HCT116 (cell line): ENCODE measurements around the gene EPHA2. TPM values are rescaled to one million over a fixed set of nuclear protein-coding genes. Genes with fewer than 3 reads are reported as not detected.

ENCODE experiments used
- ATAC-seq: fragments of 200-7000 bp; cut with Tn5 transposase; 2 replicates; pipeline ENCODE4 v1.9.1; 2020; ENCODE audit warnings: mild to moderate bottlenecking, moderate library complexity
- BruUV-seq: library from RNA; stranded (reverse); fragments of 400-500 nt; replicated peaks from 2 replicates; lab custom pipeline; 2021; lab: Mats Ljungman, UMichigan
- CTCF ChIA-PET: fragments of 300-600 bp; sonication (Branson Sonifier 250); formaldehyde crosslinking; loops from one replicate; lab custom pipeline; 2021; ENCODE audit warnings: antibody characterized with exemption; lab: Charles Lee
- POLR2A ChIA-PET: fragments of 300-600, 350-600 bp; sonication (Branson Sonifier 250); formaldehyde crosslinking; loops from one replicate; lab custom pipeline; 2021; ENCODE audit warnings: antibody characterized with exemption; lab: Charles Lee
- RAD21 ChIA-PET, 2 experiments: fragments of 300-600 bp; sonication (Branson Sonifier 250); formaldehyde crosslinking; loops; one replicate each; lab custom pipeline; 2023; ENCODE audit warnings: low total read pairs in 2 of 2; ENCODE audit not compliant: uncharacterized antibody in 2 of 2, unreplicated experiment in 2 of 2, low non-redundant PET in 1 of 2; lab: Charles Lee
- DNase-seq: peaks from one replicate; pipeline ENCODE4 v3.0.0-alpha.2; 2010; ENCODE audit warnings: low read depth, low spot score
- H2AFZ ChIP-seq: fragments of 200-600 bp; shearing (Covaris generic), sonication (generic); 2 replicates; pipeline ENCODE4 v1.6.1; 2017; ENCODE audit warnings: low read depth, mixed run types, mixed read lengths, antibody characterized with exemption, low read length; ENCODE audit not compliant: poor library complexity, severe bottlenecking
- H3K27ac ChIP-seq: 2 replicates; pipeline ENCODE4 v1.5.1; 2012; ENCODE audit warnings: low read depth, low read length
- H3K27me3 ChIP-seq: fragments of 200-600 bp; sonication (generic); 2 replicates; pipeline ENCODE4 v1.6.1; 2016; ENCODE audit warnings: mixed run types, low read length, mixed read lengths; ENCODE audit not compliant: insufficient read depth
- H3K36me3 ChIP-seq, 2 experiments: fragments of 200-500 bp in 1 of 2; fragments of 200-600 bp in 1 of 2; sonication (Bioruptor generic) in 1 of 2; sonication (generic) in 1 of 2; 2 replicates each; pipeline versions ENCODE4 v1.5.1 to v1.6.1; 2014 to 2016; ENCODE audit warnings: low read length in 2 of 2, inconsistent platforms in 1 of 2, mixed read lengths in 1 of 2, mixed run types in 1 of 2; ENCODE audit not compliant: insufficient read depth in 2 of 2, control insufficient read depth in 1 of 2
- H3K4me1 ChIP-seq, 2 experiments: fragments of 200-600 bp in 1 of 2; sonication (generic) in 1 of 2; 2 replicates each; pipeline versions ENCODE4 v1.5.1 to v1.6.1; 2012 to 2017; ENCODE audit warnings: low read length in 2 of 2, inconsistent platforms in 1 of 2, mild to moderate bottlenecking in 1 of 2, mixed read lengths in 1 of 2, mixed run types in 1 of 2, moderate library complexity in 1 of 2; ENCODE audit not compliant: insufficient read depth in 2 of 2, control insufficient read depth in 1 of 2
- H3K4me2 ChIP-seq: fragments of 200-600 bp; sonication (generic); 2 replicates; pipeline ENCODE4 v1.6.1; 2017; ENCODE audit warnings: mixed run types, low read length, mixed read lengths
- H3K4me3 ChIP-seq, 2 experiments: fragments of 200-600 bp in 1 of 2; sonication (generic) in 1 of 2; replicated peaks in 1 of 2; 2 replicates each; pipeline ENCODE4 v1.5.1; 2011 to 2016; ENCODE audit warnings: low read length in 2 of 2, control low read depth in 1 of 2, low read depth in 1 of 2, mild to moderate bottlenecking in 1 of 2, mixed read lengths in 1 of 2, mixed run types in 1 of 2
- H3K79me2 ChIP-seq: fragments of 200-600 bp; sonication (generic); 2 replicates; pipeline ENCODE4 v1.6.1; 2017; ENCODE audit warnings: mild to moderate bottlenecking, mixed run types, low read length, moderate library complexity, mixed read lengths; ENCODE audit not compliant: insufficient read depth
- H3K9ac ChIP-seq: fragments of 200-600 bp; sonication (generic); 2 replicates; pipeline ENCODE4 v1.6.1; 2016; ENCODE audit warnings: low read length, mixed read lengths
- H3K9me2 ChIP-seq: fragments of 200-600 bp; sonication (generic), shearing (Covaris generic); 2 replicates; pipeline ENCODE4 v1.6.1; 2017; ENCODE audit warnings: mixed run types, mild to moderate bottlenecking, moderate library complexity; ENCODE audit not compliant: insufficient read depth
- H3K9me3 ChIP-seq, 2 experiments: fragments of 200-500 bp in 1 of 2; fragments of 200-600 bp in 1 of 2; sonication (Bioruptor generic) in 1 of 2; sonication (generic) in 1 of 2; 2 replicates each; pipeline ENCODE4 v1.6.1; 2014 to 2017; ENCODE audit warnings: low read length in 2 of 2, mixed read lengths in 2 of 2, inconsistent platforms in 1 of 2, low read depth in 1 of 2, mild to moderate bottlenecking in 1 of 2, mixed run types in 1 of 2, moderate library complexity in 1 of 2; ENCODE audit not compliant: control insufficient read depth in 1 of 2, insufficient read depth in 1 of 2
- H4K20me1 ChIP-seq: fragments of 200-600 bp; sonication (generic), shearing (Covaris generic); 2 replicates; pipeline ENCODE4 v1.6.1; 2017; ENCODE audit warnings: mixed run types, mild to moderate bottlenecking, moderate library complexity; ENCODE audit not compliant: insufficient read depth
- CTCF ChIP-seq, 3 experiments: fragments of 200-600 bp in 1 of 3; sonication (generic) in 1 of 3; IDR thresholded peaks in 2 of 3; conservative IDR thresholded peaks in 1 of 3; 2 replicates each; pipeline ENCODE4 v1.5.1; 2012 to 2017; ENCODE audit warnings: low read depth in 2 of 3, low read length in 2 of 3, antibody characterized with exemption in 1 of 3, borderline replicate concordance in 1 of 3, control low read depth in 1 of 3, mild to moderate bottlenecking in 1 of 3, mixed read lengths in 1 of 3, mixed run types in 1 of 3, moderate library complexity in 1 of 3; ENCODE audit not compliant: insufficient read depth in 1 of 3
- ELF1 ChIP-seq: IDR thresholded peaks from 2 replicates; pipeline ENCODE4 v1.6.1; 2012; ENCODE audit warnings: low read depth, borderline replicate concordance
- EZH2phosphoT487 ChIP-seq: fragments of 200-600 bp; IDR thresholded peaks from 2 replicates; pipeline ENCODE4 v1.6.1; 2018; ENCODE audit warnings: antibody characterized with exemption, borderline replicate concordance
- MAX ChIP-seq: IDR thresholded peaks from 2 replicates; pipeline ENCODE4 v1.6.1; 2012
- POLR2AphosphoS5 ChIP-seq: IDR thresholded peaks from 2 replicates; pipeline ENCODE4 v1.6.1; 2011; ENCODE audit warnings: mild to moderate bottlenecking, low read depth, low read length, moderate library complexity
- REST ChIP-seq: IDR thresholded peaks from 2 replicates; pipeline ENCODE4 v1.6.1; 2012; ENCODE audit warnings: low read depth
- SP1 ChIP-seq: IDR thresholded peaks from 2 replicates; pipeline ENCODE4 v1.6.1; 2012; ENCODE audit warnings: low read depth
- ZFX ChIP-seq: fragments of 450-650 bp; IDR thresholded peaks from 2 replicates; pipeline ENCODE4 v1.6.1; 2017
- ZNF274 ChIP-seq: fragments of 200-500 bp; sonication (Bioruptor generic); IDR thresholded peaks from 2 replicates; pipeline ENCODE4 v1.6.1; 2014; ENCODE audit warnings: mild to moderate bottlenecking, low read depth, low read length, inconsistent platforms
- intact Hi-C: fragments of 100-400 bp; cut with micrococcal nuclease; formaldehyde crosslinking; loops from 2 replicates; pipeline ENCODE4 v1.10.0; 2022
- total RNA-seq: library from RNA; stranded (reverse); gene quantifications from one replicate; pipeline ENCODE4 v1.2.1, GENCODE V29; 2021; ENCODE audit not compliant: unreplicated experiment

The EPHA2 gene
- total RNA-seq, 1 experiment from 2014 or later: 164 TPM

GRCh38 chr1:16116625-16117024 lies 39.2 kb downstream of the EPHA2 start:
- no peak overlapping the region for H2AFZ ChIP-seq
- RAD21 ChIA-PET: no interaction called here
- H3K9me3 ChIP-seq: no peaks in the 10 kb centered on the region
- H3K79me2 ChIP-seq: no peaks in the 10 kb centered on the region
- H3K9me2 ChIP-seq: no peaks in the 10 kb centered on the region
- no peak for ATAC-seq
- intact Hi-C loops: no loop called here
- no peak overlapping the region for H3K9ac ChIP-seq
- POLR2A ChIA-PET: interaction anchor here (1.1 kb wide), 1 partner anchor 56 kb away, joined by 3 read pairs; no protein-coding TSS in a partner anchor
- no peak for TF ChIP-seq ZNF274
- no peak for TF ChIP-seq POLR2AphosphoS5
- TF ChIP-seq EZH2phosphoT487: no peak
- no peak for TF ChIP-seq ELF1
- CTCF ChIA-PET: no interaction called here
- no peaks in the 10 kb centered on the region for H4K20me1 ChIP-seq
- no peaks in the 10 kb centered on the region for H3K27me3 ChIP-seq
- BruUV-seq: no TSS peak
- no peaks in the 10 kb centered on the region for H3K36me3 ChIP-seq
- peaks cover 0 to 4% of the 10 kb centered on the region in 2 experiments; a peak in 3 of 4 replicates for H3K4me1 ChIP-seq
- no peak overlapping the region for H3K27ac ChIP-seq
- no peak overlapping the region for H3K4me3 ChIP-seq
- DNase-seq: no peak
- no peak overlapping the region for H3K4me2 ChIP-seq

- ATAC-seq (no peak), DNase-seq (no peak)
- Histone ChIP-seq H2AFZ (no peak overlapping the region), H3K4me1 (peaks cover 0 to 4% of the 10 kb centered on the region in 2 experiments; a peak in 3 of 4 replicates), H3K9me2 (no peaks in the 10 kb centered on the region), H3K4me2 (no peak overlapping the region), H3K4me3 (no peak overlapping the region), H3K9ac (no peak overlapping the region), H3K9me3 (no peaks in the 10 kb centered on the region), H3K27ac (no peak overlapping the region), H3K27me3 (no peaks in the 10 kb centered on the region), H4K20me1 (no peaks in the 10 kb centered on the region), H3K79me2 (no peaks in the 10 kb centered on the region), H3K36me3 (no peaks in the 10 kb centered on the region)
- intact Hi-C loops: no loop called here
- TF ChIP-seq ZFX (no peak), SP1 (no peak), REST (no peak), MAX (no peak), CTCF (IDR thresholded peaks at IDR 0.05 in 2 of 3, conservative IDR thresholded peaks at IDR 0.05 in 1 of 3; ENCODE audit: borderline replicate concordance in 1 of 3, insufficient read depth in 1 of 3, low read depth in 2 of 3, low read length in 2 of 3) (no peak)
- RAD21 ChIA-PET: no interaction called here
- POLR2A ChIA-PET: no interaction called here
- no TSS peak for BruUV-seq
- CTCF ChIA-PET: no interaction called here
These were observed 39.9 kb downstream of the EPHA2 start for GRCh38 chr1:16116002-16116401.
